ENCODE measurements around the gene MYRIP. TPM values are rescaled to one million over a fixed set of nuclear protein-coding genes. Genes with fewer than 3 reads are reported as not detected.
"Not testable (repeated sequence)": the region's sequence is repeated elsewhere in the genome, so short reads cannot be mapped to it uniquely, and the experiment has no call there.

Gene MYRIP
- total and polyA plus RNA-seq, 4 experiments from 2014 or later, result not detected

DNA sequence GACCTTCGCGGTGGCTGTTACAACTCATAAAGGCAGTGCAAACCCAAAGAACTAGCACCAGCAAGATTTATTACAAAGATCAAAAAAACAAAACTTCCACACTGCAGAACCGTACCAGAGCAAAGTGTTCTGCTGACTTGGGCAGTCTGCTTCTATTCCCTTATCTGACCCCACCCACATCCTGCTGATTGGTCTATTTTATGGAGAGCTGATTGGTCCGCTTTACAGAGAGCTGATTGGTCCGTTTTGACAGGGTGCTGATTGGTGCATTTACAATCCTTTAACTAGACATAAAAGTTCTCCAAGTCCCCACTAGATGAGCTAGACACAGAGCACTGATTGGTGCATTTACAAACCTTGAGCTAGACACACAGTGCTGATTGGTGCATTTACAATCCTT, 31.2 kb upstream of the MYRIP start:
- H3K27ac ChIP-seq (ENCODE audit: low read depth, low read length); POLR2A ChIA-PET (ENCODE audit: partially characterized antibody); H3K36me3 Mint-ChIP-seq; H3K4me3 ChIP-seq (ENCODE audit: low read length in 2 of 2); intact Hi-C loops (cut with micrococcal nuclease); H3K4me1 ChIP-seq (ENCODE audit: insufficient read depth, low read length); DNase-seq; H3K27ac Mint-ChIP-seq; H3K27me3 ChIP-seq (ENCODE audit: insufficient read depth, low read length); H3K27me3 Mint-ChIP-seq; H3K36me3 ChIP-seq (ENCODE audit: insufficient read depth, low read length); CTCF ChIA-PET (ENCODE audit: partially characterized antibody); H3K9me3 ChIP-seq (ENCODE audit: control insufficient read depth in 1 of 2, low read length in 2 of 2); H3K4me3 Mint-ChIP-seq; H3K4me1 Mint-ChIP-seq: not testable (repeated sequence)
- peaks cover 0 to 14% (median 3%) of the 10 kb centered on the region in 8 donors for H3K9me3 Mint-ChIP-seq

DNA sequence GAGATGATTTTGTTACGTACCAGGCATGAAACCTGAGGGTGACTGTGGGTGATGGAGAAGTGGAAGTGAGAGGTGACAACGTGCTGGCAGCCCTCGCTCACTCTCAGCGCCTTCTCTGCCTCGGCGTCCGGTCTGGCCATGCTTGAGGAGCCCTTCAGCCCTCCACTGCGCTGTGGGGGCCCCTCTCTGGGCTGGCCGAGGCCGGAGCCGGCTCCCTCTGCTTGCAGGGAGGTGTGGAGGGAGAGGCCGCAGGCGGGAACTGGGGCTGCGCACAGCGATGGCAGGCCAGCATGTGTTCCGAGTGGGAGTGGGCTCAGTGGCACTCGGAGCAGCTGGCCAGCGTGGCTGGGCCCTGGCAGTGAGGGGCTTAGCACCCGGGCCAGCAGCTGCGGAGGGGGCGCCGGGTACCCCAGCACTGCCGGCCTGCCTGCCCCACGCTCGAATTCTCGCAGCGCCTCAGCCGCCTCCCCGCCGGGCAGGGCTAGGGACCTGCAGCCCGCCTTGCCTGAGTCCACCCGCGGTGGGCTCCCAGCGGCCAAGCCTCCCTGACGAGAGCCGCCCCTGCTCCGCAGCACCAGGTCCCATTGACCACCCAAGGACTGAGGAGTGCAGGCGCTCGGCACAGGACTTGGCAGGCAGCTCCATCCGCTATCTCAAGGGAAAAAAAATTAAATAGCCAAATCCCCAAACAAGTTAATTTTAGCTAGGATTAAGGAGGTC, 29.7 kb upstream of the MYRIP start:
- ChIA-PET POLR2A (ENCODE audit: partially characterized antibody) (no interaction called here), CTCF (ENCODE audit: partially characterized antibody) (no interaction called here)
- no peaks in the 10 kb centered on the region for H3K36me3 Mint-ChIP-seq
- no peak overlapping the region for H3K27ac Mint-ChIP-seq
- no peaks in the 10 kb centered on the region for H3K4me1 Mint-ChIP-seq
- Histone ChIP-seq H3K27me3 (ENCODE audit: insufficient read depth, low read length) (no peaks in the 10 kb centered on the region), H3K9me3 (ENCODE audit: control insufficient read depth in 1 of 2, low read length in 2 of 2) (no peaks in the 10 kb centered on the region), H3K4me1 (ENCODE audit: insufficient read depth, low read length) (no peaks in the 10 kb centered on the region), H3K27ac (ENCODE audit: low read depth, low read length) (no peak overlapping the region), H3K4me3 (ENCODE audit: low read length in 2 of 2) (no peak overlapping the region), H3K36me3 (ENCODE audit: insufficient read depth, low read length) (no peaks in the 10 kb centered on the region)
- intact Hi-C loops (cut with micrococcal nuclease), result no loop called here
- no peak overlapping the region for H3K4me3 Mint-ChIP-seq
- no peak for DNase-seq
- H3K27me3 Mint-ChIP-seq, result peaks cover 3 to 7% of the 10 kb centered on the region in 2 donors
- peaks cover 0 to 14% (median 3%) of the 10 kb centered on the region in 8 donors for H3K9me3 Mint-ChIP-seq

DNA sequence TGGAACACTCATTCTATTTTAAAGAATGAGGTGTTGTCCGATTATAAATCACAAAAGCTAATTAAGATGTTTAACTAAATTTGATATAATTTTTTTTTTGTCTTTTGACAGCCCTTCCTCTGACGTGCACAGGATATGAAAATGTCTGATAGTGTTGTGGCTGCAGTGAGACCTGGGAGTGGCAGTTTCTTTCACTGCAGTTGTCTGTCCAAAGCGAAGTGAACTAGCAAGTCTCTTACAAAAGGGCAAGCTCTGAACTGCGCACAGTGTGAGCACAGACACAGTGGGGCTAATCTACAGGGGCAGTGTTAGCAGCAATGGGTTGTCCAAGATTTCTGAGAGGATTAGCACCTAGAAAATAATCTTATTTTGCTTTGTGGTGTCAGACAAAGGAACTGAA, 29.1 kb upstream of the MYRIP start:
- CTCF ChIA-PET (ENCODE audit: partially characterized antibody), result no interaction called here
- no peaks in the 10 kb centered on the region for H3K4me1 ChIP-seq (ENCODE audit: insufficient read depth, low read length)

DNA sequence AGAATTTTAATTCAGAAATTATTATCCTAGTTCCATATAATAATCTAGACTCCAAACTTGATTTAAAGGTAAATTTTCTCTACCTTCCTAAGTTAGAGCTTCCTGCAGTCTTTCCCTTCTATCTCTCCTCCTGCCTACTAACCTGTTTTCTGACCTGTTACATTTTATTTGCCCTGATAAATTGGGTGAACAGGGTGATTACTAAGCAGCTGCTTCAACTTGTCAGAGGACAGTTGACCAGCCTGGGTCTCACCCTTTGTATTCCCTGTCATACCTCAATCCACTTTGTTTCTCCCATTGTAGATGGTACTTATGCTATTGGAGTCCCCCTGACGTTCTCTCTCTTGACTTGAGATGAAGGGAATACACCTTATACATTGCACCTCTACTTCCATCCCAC, 28.4 kb upstream of the MYRIP start:
- no peaks in the 10 kb centered on the region for H3K4me1 ChIP-seq (ENCODE audit: insufficient read depth, low read length)
- peaks cover 0 to 14% (median 3%) of the 10 kb centered on the region in 8 donors for H3K9me3 Mint-ChIP-seq
- H3K27ac ChIP-seq (ENCODE audit: low read depth, low read length), result no peak overlapping the region
- intact Hi-C loops (cut with micrococcal nuclease), result no loop called here
- no peak overlapping the region for H3K4me3 ChIP-seq (ENCODE audit: low read length in 2 of 2)
- H3K27ac Mint-ChIP-seq, result no peak overlapping the region
- H3K9me3 ChIP-seq (ENCODE audit: control insufficient read depth in 1 of 2, low read length in 2 of 2), result no peaks in the 10 kb centered on the region
- no peaks in the 10 kb centered on the region for H3K36me3 Mint-ChIP-seq
- peaks cover 3 to 7% of the 10 kb centered on the region in 2 donors for H3K27me3 Mint-ChIP-seq
- no peaks in the 10 kb centered on the region for H3K27me3 ChIP-seq (ENCODE audit: insufficient read depth, low read length)
- no peak for DNase-seq
- no peak overlapping the region for H3K4me3 Mint-ChIP-seq
- ChIA-PET CTCF (ENCODE audit: partially characterized antibody) (no interaction called here), POLR2A (ENCODE audit: partially characterized antibody) (no interaction called here)
- no peaks in the 10 kb centered on the region for H3K36me3 ChIP-seq (ENCODE audit: insufficient read depth, low read length)
- no peaks in the 10 kb centered on the region for H3K4me1 Mint-ChIP-seq

More for the DNA sequence above, 29.1 kb upstream of the MYRIP start:
- no peaks in the 10 kb centered on the region for H3K36me3 ChIP-seq (ENCODE audit: insufficient read depth, low read length)
- no peak overlapping the region for H3K4me3 ChIP-seq (ENCODE audit: low read length in 2 of 2)
- Mint-ChIP-seq H3K4me1 (no peaks in the 10 kb centered on the region), H3K27me3 (peaks cover 3 to 7% of the 10 kb centered on the region in 2 donors), H3K27ac (no peak overlapping the region), H3K36me3 (no peaks in the 10 kb centered on the region), H3K9me3 (peaks cover 0 to 14% (median 3%) of the 10 kb centered on the region in 8 donors), H3K4me3 (no peak overlapping the region)
- no peak for DNase-seq
- H3K27me3 ChIP-seq (ENCODE audit: insufficient read depth, low read length), result no peaks in the 10 kb centered on the region
- POLR2A ChIA-PET (ENCODE audit: partially characterized antibody), result no interaction called here
- H3K9me3 ChIP-seq (ENCODE audit: control insufficient read depth in 1 of 2, low read length in 2 of 2), result no peaks in the 10 kb centered on the region
- no peak overlapping the region for H3K27ac ChIP-seq (ENCODE audit: low read depth, low read length)
- intact Hi-C loops (cut with micrococcal nuclease), result no loop called here

DNA sequence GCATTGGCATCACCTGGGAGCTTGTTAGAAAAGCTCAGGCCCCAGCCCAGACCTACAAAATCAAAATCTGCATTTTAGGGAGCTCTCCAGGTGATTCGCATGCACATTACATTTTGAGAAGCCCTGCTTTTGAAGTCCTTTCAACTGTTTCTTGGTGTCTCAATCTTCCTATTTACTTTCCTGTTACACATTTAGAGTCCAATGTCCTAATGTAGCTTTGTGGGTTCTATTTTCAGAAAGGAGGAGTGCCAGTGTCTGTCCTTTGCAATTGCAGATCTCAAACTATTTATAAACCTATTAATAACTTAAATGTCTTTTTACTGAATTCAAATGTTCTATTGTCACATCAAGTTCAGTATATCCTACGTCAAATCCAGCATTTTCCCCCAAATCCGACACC, 27.8 kb upstream of the MYRIP start:
- no peaks in the 10 kb centered on the region for H3K9me3 ChIP-seq (ENCODE audit: control insufficient read depth in 1 of 2, low read length in 2 of 2)
- DNase-seq, result no peak
- no peak overlapping the region for H3K27ac Mint-ChIP-seq
- H3K36me3 ChIP-seq (ENCODE audit: insufficient read depth, low read length), result no peaks in the 10 kb centered on the region
- H3K4me3 ChIP-seq (ENCODE audit: low read length in 2 of 2), result no peak overlapping the region
- peaks cover 3 to 7% of the 10 kb centered on the region in 2 donors for H3K27me3 Mint-ChIP-seq
- no peaks in the 10 kb centered on the region for H3K27me3 ChIP-seq (ENCODE audit: insufficient read depth, low read length)
- H3K27ac ChIP-seq (ENCODE audit: low read depth, low read length), result no peak overlapping the region
- peaks cover 0 to 14% (median 3%) of the 10 kb centered on the region in 8 donors for H3K9me3 Mint-ChIP-seq
- POLR2A ChIA-PET (ENCODE audit: partially characterized antibody), result no interaction called here
- H3K4me1 ChIP-seq (ENCODE audit: insufficient read depth, low read length), result no peaks in the 10 kb centered on the region
- CTCF ChIA-PET (ENCODE audit: partially characterized antibody), result no interaction called here
- no peak overlapping the region for H3K4me3 Mint-ChIP-seq
- H3K36me3 Mint-ChIP-seq, result no peaks in the 10 kb centered on the region
- intact Hi-C loops (cut with micrococcal nuclease), result no loop called here
- H3K4me1 Mint-ChIP-seq, result no peaks in the 10 kb centered on the region

DNA sequence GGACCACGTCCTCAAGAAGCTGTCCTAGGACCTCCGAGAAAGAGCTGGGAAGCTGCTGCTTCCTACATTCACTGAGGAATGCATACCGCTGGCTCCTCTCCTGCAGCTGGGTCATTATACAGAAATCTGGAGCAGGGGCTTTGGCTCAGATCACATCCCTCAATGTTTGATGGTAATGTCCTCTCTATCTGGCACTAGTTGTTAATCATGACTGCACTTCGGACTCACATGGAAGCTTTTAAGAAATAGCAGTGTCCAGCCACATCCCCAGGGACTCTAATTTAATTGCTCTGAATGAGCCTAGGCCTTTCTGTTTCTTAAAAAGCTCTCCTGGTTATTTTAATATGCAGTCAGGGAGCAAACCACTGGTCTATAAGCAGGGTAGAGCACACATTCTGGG, 25.7 kb upstream of the MYRIP start:
- DNase-seq, result no peak
- Mint-ChIP-seq H3K27me3 (peaks cover 3 to 7% of the 10 kb centered on the region in 2 donors), H3K9me3 (peaks cover 0 to 4% (median under 1%) of the 10 kb centered on the region in 8 donors), H3K4me3 (no peak overlapping the region), H3K27ac (no peak overlapping the region), H3K4me1 (no peaks in the 10 kb centered on the region), H3K36me3 (no peaks in the 10 kb centered on the region)
- Histone ChIP-seq H3K4me3 (ENCODE audit: low read length in 2 of 2) (no peak overlapping the region), H3K9me3 (ENCODE audit: control insufficient read depth in 1 of 2, low read length in 2 of 2) (no peaks in the 10 kb centered on the region), H3K36me3 (ENCODE audit: insufficient read depth, low read length) (no peaks in the 10 kb centered on the region), H3K27ac (ENCODE audit: low read depth, low read length) (no peak overlapping the region), H3K4me1 (ENCODE audit: insufficient read depth, low read length) (no peaks in the 10 kb centered on the region), H3K27me3 (ENCODE audit: insufficient read depth, low read length) (no peaks in the 10 kb centered on the region)
- ChIA-PET CTCF (ENCODE audit: partially characterized antibody) (no interaction called here), POLR2A (ENCODE audit: partially characterized antibody) (no interaction called here)
- intact Hi-C loops (cut with micrococcal nuclease), result no loop called here

DNA sequence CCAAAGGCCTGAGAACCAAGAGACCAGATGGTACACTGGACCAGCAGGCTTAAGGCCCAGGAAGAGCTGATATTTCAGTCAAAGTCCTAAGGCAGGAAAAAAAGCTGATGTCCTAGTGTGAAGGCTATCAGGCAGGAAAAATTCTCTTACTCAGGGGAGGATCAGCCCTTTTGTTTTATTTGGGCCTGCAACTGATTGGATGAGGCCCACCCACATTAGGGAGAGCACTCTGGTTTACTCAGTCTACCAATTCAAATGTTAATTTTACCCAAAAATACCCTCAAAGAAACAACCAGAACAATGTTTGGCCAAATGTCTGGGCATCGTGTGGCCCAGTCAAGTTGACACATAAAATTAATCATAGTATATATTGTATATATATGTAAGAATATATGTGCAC, 24.5 kb upstream of the MYRIP start:
- no peaks in the 10 kb centered on the region for H3K27me3 ChIP-seq (ENCODE audit: insufficient read depth, low read length)
- CTCF ChIA-PET (ENCODE audit: partially characterized antibody), result no interaction called here
- no peaks in the 10 kb centered on the region for H3K36me3 ChIP-seq (ENCODE audit: insufficient read depth, low read length)
- no peak overlapping the region for H3K27ac ChIP-seq (ENCODE audit: low read depth, low read length)
- Mint-ChIP-seq H3K27me3 (peaks cover 3 to 7% of the 10 kb centered on the region in 2 donors), H3K36me3 (no peaks in the 10 kb centered on the region), H3K4me1 (no peaks in the 10 kb centered on the region), H3K9me3 (peaks cover 0 to 2% (median 0%) of the 10 kb centered on the region in 8 donors), H3K27ac (no peak overlapping the region), H3K4me3 (no peak overlapping the region)
- intact Hi-C loops (cut with micrococcal nuclease), result no loop called here
- no peaks in the 10 kb centered on the region for H3K4me1 ChIP-seq (ENCODE audit: insufficient read depth, low read length)
- POLR2A ChIA-PET (ENCODE audit: partially characterized antibody), result no interaction called here
- H3K4me3 ChIP-seq (ENCODE audit: low read length in 2 of 2), result no peak overlapping the region
- no peak for DNase-seq
- no peaks in the 10 kb centered on the region for H3K9me3 ChIP-seq (ENCODE audit: control insufficient read depth in 1 of 2, low read length in 2 of 2)

Measured in CD4-positive, alpha-beta memory T cell (primary cell).